NCI-H748 treated with DMSO at 0.1 percent for 48 hours (cell line): Measurements from ENCODE around the gene CCRL2.
"Not testable (repeated sequence)": the region's sequence is repeated elsewhere in the genome, so short reads cannot be mapped to it uniquely, and the experiment has no call there.

Experiments used
- DNase-seq: peaks from one replicate; lab custom pipeline; 2025; lab: John Stamatoyannopoulos, UW

Gene CCRL2

GRCh38 chr3:46380471-46381221, 26.4 kb upstream of the CCRL2 start:
- DNase-seq, result no peak

DNA sequence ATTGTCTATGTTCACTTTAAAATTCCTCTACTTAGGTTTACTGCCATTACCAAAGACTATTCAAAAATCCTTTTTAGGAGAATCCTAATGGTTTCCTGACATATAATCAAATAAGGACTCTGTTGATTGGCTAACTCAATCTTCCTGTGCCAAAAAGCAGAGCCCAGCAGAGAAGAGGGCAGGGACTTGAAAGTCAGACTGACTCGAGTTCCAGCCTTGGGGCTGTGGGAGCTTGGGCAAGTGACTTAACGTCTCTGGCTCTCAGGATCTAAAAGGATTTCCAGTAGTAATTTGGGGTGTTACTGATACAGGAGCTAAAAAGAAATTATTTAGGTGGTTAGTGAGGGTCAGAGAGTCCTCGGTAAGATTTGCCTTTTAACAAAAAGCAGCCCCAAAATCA, 25.4 kb upstream of the CCRL2 start:
- no peak for DNase-seq

DNA sequence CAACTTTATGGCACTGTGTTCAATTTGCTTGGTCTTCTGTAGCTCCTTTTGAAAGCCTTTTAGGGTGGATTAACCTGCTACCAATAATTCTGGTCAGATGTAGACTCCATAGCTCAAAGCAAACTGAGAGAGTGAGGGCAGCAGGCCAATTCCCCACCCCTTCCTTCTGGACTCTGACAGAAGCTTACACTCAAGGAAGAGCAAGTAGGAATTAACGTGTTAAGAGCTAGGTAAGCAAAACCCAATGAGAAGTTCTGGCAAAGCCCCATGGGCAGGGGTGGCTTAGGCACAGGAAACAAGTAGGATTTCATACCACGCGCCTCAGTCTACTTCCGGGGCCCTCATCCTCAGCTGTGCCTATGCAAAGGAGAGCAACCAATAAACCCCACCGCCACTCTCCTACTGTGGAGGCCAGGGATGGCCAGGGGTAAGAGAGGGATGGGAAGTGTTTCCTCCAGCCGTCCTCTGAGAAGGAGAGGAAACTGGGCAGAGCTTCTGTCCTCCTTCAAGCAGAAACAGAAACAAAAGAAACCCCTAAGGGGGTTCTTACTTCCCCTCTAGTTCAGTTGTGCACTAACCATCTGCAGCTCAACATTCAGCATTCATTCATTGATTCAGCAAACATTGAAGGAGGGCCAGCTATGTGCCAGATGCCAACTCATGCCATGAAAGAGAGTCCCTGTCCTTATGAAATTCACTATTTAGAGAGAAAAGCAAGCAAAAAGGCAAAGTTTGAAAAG, 23.7 kb upstream of the CCRL2 start:
- DNase-seq, result no peak

DNA sequence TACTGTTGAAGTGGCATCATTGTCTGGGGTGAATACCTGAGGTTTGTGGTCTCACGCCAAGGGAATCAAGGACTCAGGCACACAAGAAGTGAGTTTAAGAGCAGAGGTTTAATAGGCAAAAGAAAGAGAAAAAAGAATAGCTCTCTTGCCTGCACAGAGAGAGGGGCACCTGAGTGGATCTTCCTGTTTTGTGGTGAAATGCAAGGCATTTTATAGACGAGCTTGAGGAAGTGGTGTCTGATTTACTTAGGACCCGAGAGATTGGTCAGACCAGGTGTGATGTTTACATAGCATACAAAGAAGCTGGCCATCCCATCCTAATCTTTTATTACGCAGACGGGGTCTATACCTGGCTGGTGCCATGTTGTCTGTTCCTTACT, 23.1 kb upstream of the CCRL2 start:
- no peak for DNase-seq

GRCh38 chr3:46386205-46386604, 20.9 kb upstream of the CCRL2 start:
- no peak for DNase-seq

- not testable (repeated sequence) for DNase-seq
These were observed 18.2 kb upstream of the CCRL2 start for GRCh38 chr3:46388847-46389246.

DNA sequence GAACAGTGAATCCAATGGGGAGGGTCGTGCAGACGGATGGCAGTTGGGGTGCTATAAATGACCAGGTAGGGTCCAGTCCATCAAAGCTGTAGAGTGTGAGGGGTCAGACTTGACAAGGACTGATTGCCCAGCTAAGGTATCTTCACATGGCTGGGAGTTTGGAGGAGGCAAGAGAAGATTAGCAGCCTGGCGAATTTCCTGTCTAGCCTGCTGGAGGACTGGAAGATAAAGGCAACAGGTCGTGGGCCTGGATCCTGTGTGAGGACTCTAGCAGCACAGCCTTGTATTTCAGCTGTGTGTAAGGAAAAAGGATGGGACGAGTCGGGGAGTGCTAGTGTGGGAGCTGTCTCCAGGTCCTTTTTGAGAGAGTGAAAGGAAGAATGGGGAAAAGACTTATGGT, 17.8 kb upstream of the CCRL2 start:
- no peak for DNase-seq

- not testable (repeated sequence) for DNase-seq
These were observed 15.5 kb upstream of the CCRL2 start for GRCh38 chr3:46391526-46391925.

DNA sequence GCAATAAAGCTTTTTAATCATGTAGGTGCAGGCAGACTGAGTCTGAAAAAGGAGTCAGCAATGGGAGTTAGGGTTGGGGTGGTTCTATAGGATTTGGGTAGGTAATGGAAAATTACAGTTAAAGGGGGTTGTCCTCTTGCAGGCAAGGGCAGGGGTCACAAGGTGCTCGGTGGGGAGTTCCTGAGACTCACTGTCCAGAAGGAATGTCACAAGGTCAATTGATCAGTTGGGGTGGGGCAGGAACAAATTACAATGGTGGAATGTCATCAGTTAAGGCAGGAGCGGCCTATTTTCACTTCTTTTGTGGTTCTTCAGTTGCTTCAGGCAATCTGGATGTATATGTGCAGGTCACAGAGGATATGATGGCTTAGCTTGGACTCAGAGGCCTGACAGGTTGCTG, 14.0 kb upstream of the CCRL2 start:
- no peak for DNase-seq

DNA sequence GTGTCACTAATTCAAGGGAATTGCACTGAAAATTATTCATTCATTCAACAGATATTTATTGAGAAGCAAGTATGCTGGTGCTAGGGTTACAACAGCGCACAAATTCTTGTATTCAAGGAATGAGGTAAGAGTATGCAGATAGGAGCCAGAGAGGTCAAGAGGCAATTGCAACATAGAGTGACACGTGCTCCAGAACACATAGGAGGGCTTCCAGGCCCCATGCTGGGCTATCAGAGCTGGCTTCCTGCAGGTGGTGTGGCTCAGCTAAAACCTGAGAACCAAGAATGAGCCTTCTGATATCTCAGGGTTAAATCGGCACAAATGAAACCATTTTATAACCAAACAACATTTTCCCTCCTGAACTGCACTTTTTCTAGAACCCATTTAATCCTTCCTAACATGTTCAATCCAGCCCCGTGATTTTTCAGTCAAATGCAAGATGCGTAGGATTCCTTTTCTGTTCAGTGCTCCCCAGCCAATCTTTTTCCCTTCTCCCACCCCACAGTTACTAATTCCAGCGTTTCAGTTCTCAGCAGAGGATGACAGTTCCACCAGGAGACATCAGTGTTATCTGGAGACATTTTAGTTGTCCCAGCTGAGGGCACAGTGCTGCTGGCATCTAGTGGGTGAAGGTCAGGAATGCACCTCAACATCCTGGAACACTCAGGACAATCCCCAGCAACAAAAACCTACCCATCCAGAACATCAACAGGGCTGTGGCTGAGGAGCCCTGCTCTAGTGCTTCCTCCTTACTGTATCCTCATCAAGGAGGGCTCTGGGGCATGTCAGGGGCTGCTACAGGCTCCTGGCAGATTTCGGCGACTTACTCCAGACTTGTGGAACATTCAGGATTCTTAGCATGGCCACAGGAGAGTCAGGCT, 13.3 kb upstream of the CCRL2 start:
- no peak for DNase-seq

DNA sequence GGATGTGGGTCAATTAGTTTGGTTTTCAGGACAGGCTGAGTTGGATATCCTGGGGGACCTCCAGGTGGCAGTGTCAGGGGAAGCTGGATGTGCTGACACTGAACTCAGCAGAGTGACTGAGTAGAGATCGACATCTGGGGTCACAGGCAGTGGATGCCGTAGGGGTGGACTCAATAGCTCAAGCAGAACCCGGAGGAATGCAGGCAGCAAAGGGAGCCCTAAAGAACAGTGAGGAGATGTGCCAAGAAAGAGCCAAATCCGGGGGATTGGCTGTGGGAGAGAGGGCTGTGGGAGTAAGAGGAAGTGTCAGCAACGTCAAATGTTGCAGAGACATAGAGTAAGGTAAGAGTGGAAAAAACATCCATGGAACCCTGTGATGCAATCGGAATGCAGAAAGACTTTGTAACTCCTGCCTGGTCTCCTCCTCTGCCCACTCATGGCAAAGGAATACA, 11.8 kb upstream of the CCRL2 start:
- DNase-seq, result no peak

- no peak for DNase-seq
These were observed 11.1 kb upstream of the CCRL2 start for GRCh38 chr3:46395766-46396530.

- no peak for DNase-seq
These were observed 9.9 kb upstream of the CCRL2 start for GRCh38 chr3:46397111-46397510.

GRCh38 chr3:46398186-46398955, 8.7 kb upstream of the CCRL2 start:
- no peak for DNase-seq

DNA sequence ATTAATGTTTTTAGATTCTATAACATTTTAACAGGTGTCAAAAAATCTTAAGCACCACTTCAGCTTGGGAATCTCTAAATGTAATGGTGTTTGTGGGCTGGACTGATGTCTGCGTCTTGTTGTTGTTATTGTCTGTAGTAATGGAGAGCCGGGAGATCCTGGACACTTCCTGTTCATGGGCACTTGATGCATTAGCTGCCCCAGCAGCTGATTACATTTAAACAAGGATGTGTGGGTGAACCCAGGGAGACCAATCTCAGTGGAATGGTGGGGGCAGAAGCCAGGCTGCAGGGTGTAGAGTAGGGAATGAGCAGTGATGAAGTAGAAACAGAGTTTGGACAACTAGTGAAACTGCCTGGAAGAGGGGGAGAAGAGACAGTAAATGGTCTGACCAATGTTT, 8.0 kb upstream of the CCRL2 start:
- DNase-seq, result no peak

DNA sequence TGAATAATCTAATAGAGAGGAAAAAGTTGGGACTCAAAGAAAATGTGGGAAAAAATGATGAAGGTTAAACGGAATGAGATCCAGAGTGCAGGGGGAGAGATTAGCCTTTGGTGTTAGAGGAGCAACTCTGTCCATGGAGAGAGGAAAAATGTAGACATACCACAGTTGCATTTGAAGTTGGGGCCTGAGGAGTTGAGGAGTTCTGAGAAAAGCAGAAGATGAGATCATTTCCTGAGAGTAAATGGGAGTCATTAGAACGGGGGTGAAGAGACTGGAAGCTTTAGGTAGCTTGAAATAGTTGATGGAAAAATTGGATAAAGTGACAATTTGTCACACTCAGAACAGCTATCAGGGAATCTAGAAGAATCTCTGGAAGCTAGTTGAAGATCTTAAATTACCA, 7.5 kb upstream of the CCRL2 start:
- DNase-seq, result no peak

GRCh38 chr3:46400000-46400734, 6.9 kb upstream of the CCRL2 start:
- DNase-seq, result no peak

GRCh38 chr3:46400846-46401245, 6.2 kb upstream of the CCRL2 start:
- no peak for DNase-seq

GRCh38 chr3:46401579-46401978, 5.5 kb upstream of the CCRL2 start:
- no peak for DNase-seq

GRCh38 chr3:46402902-46403301, 4.2 kb upstream of the CCRL2 start:
- not testable (repeated sequence) for DNase-seq
